OCI-LY1 (cell line): ENCODE results near the gene ARAF.

Source experiments
- CTCF ChIP-seq: fragments of 200-600 bp; sonication (generic), shearing (Covaris generic); IDR thresholded peaks from 2 replicates; pipeline ENCODE4 v1.5.1; 2017; ENCODE audit warnings: mild to moderate bottlenecking, antibody characterized with exemption, low read length, moderate library complexity, mixed read lengths
- EZH2 ChIP-seq: fragments of 200-600 bp; sonication (generic), shearing (Covaris generic); IDR thresholded peaks from 2 replicates; pipeline ENCODE4 v1.8.0; 2017; ENCODE audit warnings: borderline replicate concordance, mixed run types, mild to moderate bottlenecking, antibody characterized with exemption, low read length, moderate library complexity, mixed read lengths

GRCh38 chrX:47579537-47579936 is 18.5 kb downstream of the ARAF start:
- no peak for TF ChIP-seq CTCF
- TF ChIP-seq EZH2: no peak
